ENCODE measurements around the gene SRP19.

DNA sequence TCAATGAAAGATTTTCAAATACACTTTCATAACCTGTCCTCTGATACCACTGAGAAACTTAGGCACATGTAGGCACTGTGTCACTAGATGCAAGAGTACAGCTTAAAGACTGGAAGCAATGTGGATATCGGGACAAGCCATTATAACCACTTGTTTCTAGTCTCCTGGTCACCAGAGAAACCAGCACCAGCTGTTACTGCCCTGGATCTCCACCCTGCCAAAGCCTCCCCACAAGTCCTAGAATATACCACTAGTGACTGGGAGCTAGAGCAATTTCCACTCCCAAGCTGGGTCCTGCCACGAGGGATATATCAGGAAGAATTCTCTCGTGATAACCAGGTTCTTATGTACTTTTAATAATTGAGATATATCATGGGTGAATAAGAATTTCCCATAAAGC lies 41.5 kb downstream of the SRP19 start:
- TF ChIP-seq CREB5 (CRISPR knock-in tag; IDR thresholded peaks at IDR 0.05; ENCODE audit: low read depth): no peak
- TF ChIP-seq, protein P1, sequence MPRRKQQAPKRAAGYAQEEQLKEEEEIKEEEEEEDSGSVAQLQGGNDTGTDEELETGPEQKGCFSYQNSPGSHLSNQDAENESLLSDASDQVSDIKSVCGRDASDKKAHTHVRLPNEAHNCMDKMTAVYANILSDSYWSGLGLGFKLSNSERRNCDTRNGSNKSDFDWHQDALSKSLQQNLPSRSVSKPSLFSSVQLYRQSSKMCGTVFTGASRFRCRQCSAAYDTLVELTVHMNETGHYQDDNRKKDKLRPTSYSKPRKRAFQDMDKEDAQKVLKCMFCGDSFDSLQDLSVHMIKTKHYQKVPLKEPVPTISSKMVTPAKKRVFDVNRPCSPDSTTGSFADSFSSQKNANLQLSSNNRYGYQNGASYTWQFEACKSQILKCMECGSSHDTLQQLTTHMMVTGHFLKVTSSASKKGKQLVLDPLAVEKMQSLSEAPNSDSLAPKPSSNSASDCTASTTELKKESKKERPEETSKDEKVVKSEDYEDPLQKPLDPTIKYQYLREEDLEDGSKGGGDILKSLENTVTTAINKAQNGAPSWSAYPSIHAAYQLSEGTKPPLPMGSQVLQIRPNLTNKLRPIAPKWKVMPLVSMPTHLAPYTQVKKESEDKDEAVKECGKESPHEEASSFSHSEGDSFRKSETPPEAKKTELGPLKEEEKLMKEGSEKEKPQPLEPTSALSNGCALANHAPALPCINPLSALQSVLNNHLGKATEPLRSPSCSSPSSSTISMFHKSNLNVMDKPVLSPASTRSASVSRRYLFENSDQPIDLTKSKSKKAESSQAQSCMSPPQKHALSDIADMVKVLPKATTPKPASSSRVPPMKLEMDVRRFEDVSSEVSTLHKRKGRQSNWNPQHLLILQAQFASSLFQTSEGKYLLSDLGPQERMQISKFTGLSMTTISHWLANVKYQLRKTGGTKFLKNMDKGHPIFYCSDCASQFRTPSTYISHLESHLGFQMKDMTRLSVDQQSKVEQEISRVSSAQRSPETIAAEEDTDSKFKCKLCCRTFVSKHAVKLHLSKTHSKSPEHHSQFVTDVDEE (CRISPR knock-in tag; IDR thresholded peaks at IDR 0.05): no peak
- TF ChIP-seq, protein P2, sequence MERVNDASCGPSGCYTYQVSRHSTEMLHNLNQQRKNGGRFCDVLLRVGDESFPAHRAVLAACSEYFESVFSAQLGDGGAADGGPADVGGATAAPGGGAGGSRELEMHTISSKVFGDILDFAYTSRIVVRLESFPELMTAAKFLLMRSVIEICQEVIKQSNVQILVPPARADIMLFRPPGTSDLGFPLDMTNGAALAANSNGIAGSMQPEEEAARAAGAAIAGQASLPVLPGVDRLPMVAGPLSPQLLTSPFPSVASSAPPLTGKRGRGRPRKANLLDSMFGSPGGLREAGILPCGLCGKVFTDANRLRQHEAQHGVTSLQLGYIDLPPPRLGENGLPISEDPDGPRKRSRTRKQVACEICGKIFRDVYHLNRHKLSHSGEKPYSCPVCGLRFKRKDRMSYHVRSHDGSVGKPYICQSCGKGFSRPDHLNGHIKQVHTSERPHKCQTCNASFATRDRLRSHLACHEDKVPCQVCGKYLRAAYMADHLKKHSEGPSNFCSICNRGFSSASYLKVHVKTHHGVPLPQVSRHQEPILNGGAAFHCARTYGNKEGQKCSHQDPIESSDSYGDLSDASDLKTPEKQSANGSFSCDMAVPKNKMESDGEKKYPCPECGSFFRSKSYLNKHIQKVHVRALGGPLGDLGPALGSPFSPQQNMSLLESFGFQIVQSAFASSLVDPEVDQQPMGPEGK (CRISPR knock-in tag; IDR thresholded peaks at IDR 0.05; ENCODE audit: borderline replicate concordance): no peak
- no peak for TF ChIP-seq RARB (CRISPR knock-in tag; IDR thresholded peaks at IDR 0.05)
- no peak for TF ChIP-seq ZNF70 (CRISPR knock-in tag; IDR thresholded peaks at IDR 0.05)
- no peak for TF ChIP-seq BACH2 (CRISPR knock-in tag; IDR thresholded peaks at IDR 0.05; ENCODE audit: borderline replicate concordance)
- no peak for TF ChIP-seq ZFP3 (CRISPR knock-in tag; IDR thresholded peaks at IDR 0.05)
- TF ChIP-seq TCF4 (CRISPR knock-in tag; IDR thresholded peaks at IDR 0.05; ENCODE audit: borderline replicate concordance): no peak
- TF ChIP-seq ZFP30 (CRISPR knock-in tag; IDR thresholded peaks at IDR 0.05): no peak
- no peak for TF ChIP-seq CSDC2 (CRISPR knock-in tag; IDR thresholded peaks at IDR 0.05)
- TF ChIP-seq ZNF8 (CRISPR knock-in tag; IDR thresholded peaks at IDR 0.05): no peak

Measured in SK-N-SH treated with all-trans-retinoic acid at 6 μM for 48 hours (cell line).